IPS DF 6.9 (cell line): ENCODE data around the gene SLC43A2.
A peak's percentile ranks its signal among the peaks of the same experiment; 100 is the strongest.

Experiments used
- DNase-seq: peaks from one replicate; pipeline ENCODE4 v3.0.0-alpha.2; 2013; ENCODE audit warnings: low read depth, low spot score
- H3K27ac ChIP-seq: one replicate; pipeline ENCODE4 v1.5.1; 2013; ENCODE audit warnings: low read length, control low read depth
- H3K27me3 ChIP-seq: 2 replicates; pipeline ENCODE4 v1.6.1; 2013; ENCODE audit warnings: mild to moderate bottlenecking, low read length; ENCODE audit not compliant: control insufficient read depth, insufficient read depth
- H3K36me3 ChIP-seq: 2 replicates; pipeline ENCODE4 v1.6.1; 2013; ENCODE audit warnings: low read length; ENCODE audit not compliant: control insufficient read depth, insufficient read depth
- H3K4me1 ChIP-seq: 2 replicates; pipeline ENCODE4 v1.6.1; 2013; ENCODE audit warnings: low read length; ENCODE audit not compliant: control insufficient read depth, insufficient read depth
- H3K4me3 ChIP-seq: 2 replicates; pipeline ENCODE4 v1.5.1; 2013; ENCODE audit warnings: mild to moderate bottlenecking, low read length
- H3K9me3 ChIP-seq: 2 replicates; pipeline ENCODE4 v1.6.1; 2013; ENCODE audit warnings: low read length, inconsistent platforms; ENCODE audit not compliant: control insufficient read depth, insufficient read depth
- WGBS: extraction: QIAGEN DNeasy Blood & Tissue Kit; methylation state at CpG from one replicate; pipeline ENCODE4 v1.1.7; 2013; ENCODE audit warnings: mixed read lengths, missing lambda C conversion rate; ENCODE audit not compliant: insufficient read length, insufficient coverage; 5-methylcytosine and 5-hydroxymethylcytosine counted together

The SLC43A2 gene

DNA sequence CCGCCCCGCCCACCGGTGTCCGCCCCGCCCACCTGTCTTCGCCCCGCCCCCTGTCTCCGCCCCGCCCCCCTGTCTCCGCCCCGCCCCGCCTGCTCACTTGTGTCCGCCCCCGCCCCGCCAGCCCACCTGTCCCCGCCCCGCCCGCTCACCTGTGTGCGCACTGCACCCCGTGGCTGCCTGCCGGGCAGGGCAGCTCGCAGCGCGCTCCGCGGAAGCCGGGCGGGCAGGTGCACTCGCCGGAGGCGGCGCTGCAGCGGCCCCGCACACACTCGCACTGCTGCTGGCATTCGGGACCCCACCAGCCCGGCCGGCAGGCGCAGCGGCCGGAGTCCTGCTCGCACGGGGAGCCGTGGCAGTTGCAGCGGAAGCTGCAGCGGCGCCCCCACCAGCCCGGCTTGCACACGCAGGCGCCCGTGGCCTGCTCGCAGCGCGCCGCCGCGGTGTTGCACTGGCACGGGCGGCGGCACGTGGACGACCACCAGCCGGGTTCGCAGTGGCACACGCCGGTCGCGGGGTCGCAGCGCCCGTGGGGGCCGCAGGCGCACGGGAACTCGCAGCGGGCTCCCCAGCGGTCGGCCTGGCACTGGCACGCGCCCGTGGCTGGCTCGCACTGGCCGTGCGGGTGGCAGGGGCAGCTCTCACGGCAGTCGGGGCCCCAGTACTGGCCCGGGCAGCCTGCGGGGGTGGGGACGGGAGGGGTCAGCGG is 14.8 kb upstream of the SLC43A2 start:
- peaks cover 18% of the 10 kb centered on the region for H3K4me1 ChIP-seq
- H3K36me3 ChIP-seq, result no peaks in the 10 kb centered on the region; the same call in 1 of the 2 replicates
- H3K9me3 ChIP-seq, result no peaks in the 10 kb centered on the region
- WGBS, result no CpG with 5 or more reads among the region's 90 CpGs
- H3K27me3 ChIP-seq, result no peaks in the 10 kb centered on the region
- peak overlapping the region; percentile 58; the same call in 1 of the 2 replicates for H3K4me3 ChIP-seq
- no peak for DNase-seq
- H3K27ac ChIP-seq, result no peak overlapping the region

DNA sequence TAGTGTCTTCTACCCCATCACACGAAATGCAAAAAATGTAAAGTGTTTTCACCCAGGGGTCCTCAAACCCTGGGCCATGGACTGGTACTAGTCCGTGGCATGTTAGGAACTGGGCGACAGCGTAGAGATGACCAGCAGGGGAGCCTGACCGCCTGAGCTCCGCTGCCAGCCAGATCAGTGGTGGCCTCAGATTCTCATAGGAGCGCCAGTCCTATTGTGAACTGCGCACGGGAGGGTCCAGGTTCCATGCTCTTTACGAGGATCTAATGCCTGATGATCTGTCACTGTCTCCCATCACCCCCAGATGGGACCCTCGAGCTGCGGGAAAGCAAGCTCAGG is 12.4 kb upstream of the SLC43A2 start:
- Histone ChIP-seq H3K4me3 (no peak overlapping the region), H3K4me1 (peaks cover 20% of the 10 kb centered on the region), H3K36me3 (no peaks in the 10 kb centered on the region; the same call in 1 of the 2 replicates), H3K9me3 (no peaks in the 10 kb centered on the region), H3K27ac (no peak overlapping the region), H3K27me3 (no peaks in the 10 kb centered on the region)
- WGBS, result no CpG with 5 or more reads among the region's 12 CpGs
- no peak for DNase-seq

- DNase-seq, result no peak
- Histone ChIP-seq H3K4me1 (peaks cover 17% of the 10 kb centered on the region), H3K27me3 (no peaks in the 10 kb centered on the region), H3K9me3 (no peaks in the 10 kb centered on the region), H3K4me3 (no peak overlapping the region), H3K27ac (no peak overlapping the region), H3K36me3 (no peaks in the 10 kb centered on the region; the same call in 1 of the 2 replicates)
- no CpG with 5 or more reads among the region's 23 CpGs for WGBS
Measured at GRCh38 chr17:1640329-1641064, 11.9 kb upstream of the SLC43A2 start.

GRCh38 chr17:1639549-1640180 is 11.0 kb upstream of the SLC43A2 start:
- Histone ChIP-seq H3K27me3 (no peaks in the 10 kb centered on the region), H3K27ac (no peak overlapping the region), H3K9me3 (no peaks in the 10 kb centered on the region), H3K4me3 (no peak overlapping the region), H3K36me3 (no peaks in the 10 kb centered on the region; the same call in 1 of the 2 replicates), H3K4me1 (peaks cover 10% of the 10 kb centered on the region)
- DNase-seq, result no peak
- WGBS, result no CpG with 5 or more reads among the region's 11 CpGs

- no peak overlapping the region for H3K27ac ChIP-seq
- no CpG with 5 or more reads among the region's 19 CpGs for whole genome bisulfite sequencing
- H3K4me3 ChIP-seq, result no peak overlapping the region
- H3K4me1 ChIP-seq, result peaks cover 7% of the 10 kb centered on the region; the same call in 1 of the 2 replicates
- H3K36me3 ChIP-seq, result no peaks in the 10 kb centered on the region; the same call in 1 of the 2 replicates
- no peaks in the 10 kb centered on the region for H3K27me3 ChIP-seq
- no peaks in the 10 kb centered on the region for H3K9me3 ChIP-seq
- DNase-seq, result no peak
Measured at GRCh38 chr17:1638624-1639300, 10.1 kb upstream of the SLC43A2 start.

DNA sequence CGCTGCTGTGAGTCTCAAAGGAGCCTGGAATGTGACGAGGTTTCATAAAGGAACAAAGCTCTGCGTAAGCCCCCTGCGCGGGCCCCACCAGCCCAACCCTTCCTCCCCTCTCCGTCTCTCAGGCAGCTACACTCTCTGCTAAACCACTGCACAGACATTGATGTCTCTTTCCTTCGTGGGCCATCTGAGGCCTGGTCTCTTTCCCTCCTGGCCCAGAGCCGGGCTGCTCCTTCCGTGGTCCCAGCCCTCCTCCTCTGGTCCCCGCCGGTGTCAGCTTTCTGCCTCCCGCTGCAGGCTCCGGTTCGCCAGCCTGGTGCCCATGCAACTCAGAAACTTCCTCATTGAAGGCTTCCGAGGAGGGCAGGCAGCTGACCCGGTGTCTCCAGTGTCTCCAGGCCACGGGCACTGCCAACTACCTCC is 9.5 kb upstream of the SLC43A2 start:
- peaks cover 7% of the 10 kb centered on the region; the same call in 1 of the 2 replicates for H3K4me1 ChIP-seq
- no peaks in the 10 kb centered on the region for H3K9me3 ChIP-seq
- no peaks in the 10 kb centered on the region; the same call in 1 of the 2 replicates for H3K36me3 ChIP-seq
- no CpG with 5 or more reads among the region's 17 CpGs for WGBS
- no peak for DNase-seq
- H3K27ac ChIP-seq, result no peak overlapping the region
- no peak overlapping the region for H3K4me3 ChIP-seq
- no peaks in the 10 kb centered on the region for H3K27me3 ChIP-seq

GRCh38 chr17:1636732-1637285 is 8.2 kb upstream of the SLC43A2 start:
- H3K27me3 ChIP-seq, result no peaks in the 10 kb centered on the region

GRCh38 chr17:1635675-1636465 is 7.2 kb upstream of the SLC43A2 start:
- no peaks in the 10 kb centered on the region for H3K27me3 ChIP-seq
- H3K27ac ChIP-seq, result no peak overlapping the region
- H3K9me3 ChIP-seq, result no peaks in the 10 kb centered on the region
- DNase-seq, result no peak
- H3K4me3 ChIP-seq, result no peak overlapping the region
- no CpG with 5 or more reads among the region's 10 CpGs for WGBS
- no peaks in the 10 kb centered on the region; the same call in 1 of the 2 replicates for H3K36me3 ChIP-seq
- H3K4me1 ChIP-seq, result peaks cover 7% of the 10 kb centered on the region; the same call in 1 of the 2 replicates

More at GRCh38 chr17:1636732-1637285, 8.2 kb upstream of the SLC43A2 start:
- Histone ChIP-seq H3K36me3 (no peaks in the 10 kb centered on the region; the same call in 1 of the 2 replicates), H3K27ac (no peak overlapping the region), H3K4me3 (no peak overlapping the region), H3K4me1 (peaks cover 7% of the 10 kb centered on the region; the same call in 1 of the 2 replicates), H3K9me3 (no peaks in the 10 kb centered on the region)
- no CpG with 5 or more reads among the region's 15 CpGs for WGBS
- no peak for DNase-seq

DNA sequence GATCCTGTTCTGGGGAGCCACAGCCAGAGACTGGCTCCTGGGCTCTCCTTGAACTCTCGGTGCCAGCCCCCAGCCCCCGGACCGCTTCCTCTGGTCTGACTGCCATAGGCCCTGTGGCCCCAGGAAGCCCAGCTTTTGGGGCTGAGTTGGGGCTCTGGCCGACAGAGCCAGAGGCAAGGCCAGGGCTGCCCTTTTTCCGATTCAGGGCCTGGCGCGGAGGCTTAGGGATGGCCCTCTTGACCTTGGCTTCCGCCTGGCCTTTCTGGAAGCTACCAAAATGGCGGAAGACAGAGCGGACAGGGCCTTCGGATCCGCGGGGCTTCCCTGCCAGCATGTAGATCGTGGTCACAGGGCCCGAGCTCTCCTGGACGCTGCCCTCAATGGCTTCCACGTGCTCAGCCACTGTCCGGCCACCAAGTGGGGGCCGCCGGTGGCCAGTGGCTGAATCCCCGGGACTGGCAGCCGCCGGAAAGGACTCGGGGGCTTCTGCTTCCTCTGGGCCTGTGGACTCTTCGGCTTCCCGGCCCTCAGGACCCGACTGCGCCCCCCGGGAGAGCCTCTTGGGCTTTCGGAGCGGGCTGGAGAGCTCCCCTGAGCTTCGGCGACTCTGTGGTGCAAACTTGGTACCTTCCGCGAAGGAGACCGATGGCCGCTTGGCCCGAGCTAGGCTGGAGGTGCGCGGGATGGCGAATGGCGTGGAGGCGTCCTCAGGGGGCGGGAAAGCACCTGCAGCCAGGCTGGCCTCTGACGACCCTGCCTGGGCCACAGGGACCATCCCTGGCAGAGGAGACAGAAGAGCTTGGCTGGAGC is 6.4 kb upstream of the SLC43A2 start:
- DNase-seq, result no peak
- H3K4me3 ChIP-seq, result no peak overlapping the region
- no peak overlapping the region for H3K27ac ChIP-seq
- no peaks in the 10 kb centered on the region for H3K27me3 ChIP-seq
- WGBS, result no CpG with 5 or more reads among the region's 45 CpGs
- H3K4me1 ChIP-seq, result 0 out of 2 replicates have a peak, but pooled peaks cover 5% of the 10 kb centered on the region
- no peaks in the 10 kb centered on the region; the same call in 1 of the 2 replicates for H3K36me3 ChIP-seq
- H3K9me3 ChIP-seq, result no peaks in the 10 kb centered on the region
